Femur (tissue), 1 donor: ENCODE results near the gene KRTAP22-1.

ENCODE experiments used
- DNase-seq: peaks from one replicate; pipeline ENCODE4 v3.0.0-alpha.2; 2017

Gene KRTAP22-1

GRCh38 chr21:30628109-30628508, 27.2 kb downstream of the KRTAP22-1 start:
- DNase-seq: no peak

- no peak for DNase-seq
These were observed 28.3 kb downstream of the KRTAP22-1 start for GRCh38 chr21:30629200-30629599.

- no peak for DNase-seq
These were observed 34.0 kb downstream of the KRTAP22-1 start, which contains the start of gene KRTAP20-2 for GRCh38 chr21:30634906-30635305. Gene KRTAP20-2 (plus strand): TSS chr21:30635206. CDS start chr21:30635264, 58 bp downstream.

GRCh38 chr21:30638686-30639085, 37.8 kb downstream of the KRTAP22-1 start:
- DNase-seq: no peak

- no peak for DNase-seq
These were observed 41.7 kb downstream of the KRTAP22-1 start, which contains the start of gene KRTAP20-3 for GRCh38 chr21:30642564-30642963. Gene KRTAP20-3 (plus strand): TSS chr21:30642864.

- DNase-seq: no peak
These were observed 46.1 kb downstream of the KRTAP22-1 start for GRCh38 chr21:30646904-30647414.
